Frontal cortex (tissue), 4 donors: ENCODE results near the gene FAM217A. TPM values are rescaled to one million over a fixed set of nuclear protein-coding genes. Genes with fewer than 3 reads are reported as not detected.
"Not testable (repeated sequence)": the region's sequence is repeated elsewhere in the genome, so short reads cannot be mapped to it uniquely, and the experiment has no call there.

Experiments
- DNase-seq, 2 donors: peaks; one replicate each; pipeline ENCODE4 v3.0.0; 2012; ENCODE audit warnings: low spot score in 2 of 2
- FAIRE-seq: peaks from 2 replicates; lab custom pipeline; 2012; peaks lifted over from hg19 to GRCh38; lab: Jason Lieb, UNC
- total RNA-seq: library from RNA; depleted of rRNA; stranded (reverse); fragments of >200 nt; gene quantifications from one replicate; pipeline ENCODE4 v1.2.3, GENCODE V29; 2014
- donor health status: control.
- donor health status: control.
- donor health status: control.

The FAM217A gene, protein sequence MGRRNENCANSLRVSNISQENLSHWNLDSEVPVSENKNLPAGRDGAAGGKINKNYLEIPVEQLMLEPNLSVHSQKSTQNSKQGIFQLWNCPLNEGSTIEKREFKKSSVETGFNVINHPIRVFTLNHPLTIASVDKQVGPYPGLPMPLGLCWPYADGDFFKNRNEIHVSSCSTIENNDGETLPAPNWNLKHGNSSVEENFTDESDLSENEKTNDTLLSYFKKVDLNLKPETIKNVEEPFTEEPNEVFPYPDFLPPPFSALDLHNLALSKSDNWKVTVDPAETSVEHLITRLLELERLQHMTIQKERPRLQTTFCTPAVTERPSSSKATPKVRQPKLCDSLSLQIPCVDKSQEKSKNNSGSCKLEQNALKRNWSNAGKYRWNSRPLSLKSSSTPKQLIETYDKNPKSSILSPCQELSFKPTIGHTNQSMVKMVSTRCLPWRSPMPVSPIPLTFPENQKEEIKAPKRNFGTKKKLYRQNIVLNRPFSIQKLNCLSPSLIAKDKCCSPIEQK
- not detected for total RNA-seq

DNA sequence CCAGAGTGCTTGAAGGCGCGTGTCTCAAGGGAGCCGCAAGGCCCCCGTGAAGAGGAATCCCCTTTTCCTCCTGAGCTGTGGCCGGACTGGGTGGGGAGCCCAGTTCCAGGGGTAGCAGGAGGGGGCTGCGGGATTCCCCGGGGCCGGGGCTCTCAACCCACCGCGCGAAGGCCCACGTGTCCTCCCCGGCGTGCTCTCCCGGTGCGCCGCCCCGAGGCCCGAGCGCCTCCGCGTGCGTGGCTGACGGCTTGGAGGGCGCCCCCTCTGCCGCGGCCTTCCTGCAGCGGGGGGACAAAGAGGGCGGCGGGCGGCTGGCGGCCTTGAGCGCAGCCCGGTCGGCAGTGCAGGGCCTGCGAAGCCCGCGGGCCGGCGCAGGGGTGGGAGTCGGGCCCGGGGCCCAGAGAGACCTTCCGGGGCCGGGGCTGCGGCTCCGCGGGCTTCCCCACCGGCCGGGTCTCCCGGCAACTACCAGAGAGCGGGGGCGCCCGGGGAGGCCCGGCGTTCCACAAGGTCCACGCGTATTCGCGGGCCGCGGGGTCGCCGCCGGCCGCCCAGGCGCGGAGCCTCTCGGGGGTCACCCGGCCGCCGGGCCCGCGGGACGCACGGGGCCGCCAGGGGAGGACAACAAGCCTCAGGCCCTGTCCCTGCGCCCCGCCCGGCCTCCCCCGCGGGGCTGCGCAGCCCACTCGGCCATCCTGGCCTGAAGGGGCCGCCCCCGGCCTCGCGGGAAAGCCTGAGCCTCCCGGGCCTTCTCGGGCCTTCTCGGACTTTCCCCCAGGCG lies at the start of gene FAM217A:
FAM217A (minus strand) TSS at position 447 of the 781 bp plus-strand sequence. CDS start 1,723 bp downstream, outside the sequence.
- DNase-seq (no peak), FAIRE-seq (no peak)

DNA sequence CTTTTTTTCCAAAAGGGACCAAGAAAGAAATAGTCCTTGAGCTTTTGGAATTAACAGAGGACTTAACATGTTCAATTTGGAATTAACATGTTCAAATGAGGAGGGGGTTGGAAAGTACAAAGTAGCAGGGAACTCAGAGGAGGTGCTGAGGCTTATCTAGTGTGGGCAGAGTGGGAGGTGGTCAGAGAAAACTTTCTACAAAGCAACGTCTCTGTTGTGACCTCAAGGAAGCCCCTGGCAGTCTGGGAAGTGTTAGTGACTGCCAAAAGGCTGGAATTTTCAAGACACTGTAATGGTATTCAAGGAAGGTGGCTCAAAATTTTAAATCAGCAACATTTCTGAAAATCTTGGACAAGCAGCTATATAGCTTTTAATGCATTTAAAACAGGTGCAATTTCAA lies 49.1 kb upstream of the FAM217A start:
- no peak for FAIRE-seq
- no peak for DNase-seq

DNA sequence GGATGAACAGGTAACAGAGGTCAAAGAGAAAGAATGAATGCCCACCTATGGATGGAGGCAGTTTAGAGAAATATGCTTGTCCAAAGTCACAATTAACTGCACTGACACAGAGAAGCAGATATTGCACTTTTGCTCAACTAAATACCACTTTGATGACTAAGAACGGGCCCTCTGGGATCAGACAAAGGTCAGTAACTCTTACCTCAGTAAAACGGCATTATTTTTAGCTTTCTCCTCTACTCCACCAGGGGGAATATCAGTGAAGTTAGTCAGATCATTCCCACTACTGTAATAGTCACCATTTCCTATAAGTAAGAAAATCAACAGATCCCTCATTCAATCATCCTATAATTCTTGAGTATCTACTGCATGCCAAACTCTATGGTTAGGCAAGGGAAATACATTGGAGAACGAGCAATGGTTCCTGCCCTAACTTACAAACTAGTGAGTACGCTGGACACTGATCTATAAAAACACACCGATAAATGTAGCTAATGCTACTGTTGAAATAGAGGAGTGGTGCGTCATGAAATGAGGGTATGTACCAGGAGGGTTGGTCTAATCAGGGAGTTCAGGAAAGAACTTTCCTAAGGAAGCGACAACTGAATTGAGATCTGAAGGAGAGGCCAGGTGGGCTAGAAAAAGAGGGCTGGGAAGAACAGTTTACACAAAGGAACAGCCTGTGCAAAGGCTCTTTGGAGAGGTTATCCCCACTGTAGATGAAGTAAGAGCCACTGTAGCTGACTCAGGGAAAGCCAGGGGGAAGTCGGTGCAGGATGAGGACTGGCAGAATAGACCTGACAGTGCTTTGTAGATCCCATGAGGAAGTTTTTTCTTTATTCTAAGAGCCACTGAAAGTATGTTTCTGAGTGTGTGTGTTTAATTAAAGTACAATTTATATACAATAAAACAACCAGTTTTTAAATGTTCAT lies 47.3 kb upstream of the FAM217A start:
- DNase-seq (no peak), FAIRE-seq (no peak)

DNA sequence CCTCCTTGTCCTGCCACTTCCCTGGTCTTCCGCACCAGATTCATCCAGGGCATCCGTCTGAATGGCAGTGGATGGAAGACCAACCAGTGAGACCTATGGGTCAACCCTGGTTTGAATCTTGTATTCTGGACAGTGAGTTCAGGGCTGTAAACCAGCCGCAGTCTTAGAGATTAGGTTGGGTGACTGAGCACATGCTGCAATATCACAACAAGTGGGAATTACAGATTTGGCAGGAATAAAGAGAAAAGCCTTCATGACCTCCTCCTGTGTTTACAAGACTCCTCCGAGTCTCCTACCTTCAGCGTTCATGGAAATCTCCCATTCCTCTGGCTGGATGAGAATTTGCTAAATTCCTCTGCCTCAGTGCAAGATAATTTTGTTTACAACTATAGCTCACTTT lies 46.6 kb upstream of the FAM217A start:
- DNase-seq = no peak
- no peak for FAIRE-seq

DNA sequence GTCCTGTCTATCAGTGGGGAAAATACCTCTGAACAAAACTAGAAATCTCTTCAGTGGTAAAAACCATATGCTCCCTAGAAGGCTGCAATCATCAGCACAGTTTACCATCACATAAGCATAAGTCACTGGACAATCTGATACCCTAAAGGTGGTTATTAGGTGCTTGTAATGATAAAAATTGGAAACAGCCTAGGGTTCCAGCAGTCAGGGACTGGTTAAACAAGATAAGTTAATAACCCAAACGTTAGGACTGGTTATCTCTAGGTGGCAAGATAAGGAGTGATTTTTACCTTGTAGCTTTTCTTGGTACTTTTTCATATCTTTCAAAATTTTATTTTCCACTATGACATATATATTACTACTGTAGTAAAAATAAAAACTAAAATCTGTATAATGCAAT lies 45.4 kb upstream of the FAM217A start:
- DNase-seq (no peak), FAIRE-seq (no peak)

DNA sequence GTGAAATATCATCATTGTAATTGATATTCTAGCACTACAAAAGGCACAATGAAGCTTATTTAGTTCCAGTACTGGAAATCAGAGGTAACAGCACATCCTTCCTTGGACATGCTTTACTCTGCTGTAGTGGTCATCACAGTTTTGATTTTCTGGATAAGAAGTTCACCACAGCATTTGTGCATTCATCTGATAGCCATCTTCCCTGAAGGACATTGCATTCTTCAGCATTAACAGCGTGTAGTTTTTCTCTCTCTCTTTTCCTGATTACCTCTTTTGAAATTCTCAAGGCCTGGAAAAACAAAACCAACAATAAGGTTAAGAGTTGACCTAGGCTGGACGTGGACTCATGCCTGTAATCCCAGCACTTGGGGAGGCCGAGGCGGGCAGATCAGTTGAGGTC lies 36.8 kb upstream of the FAM217A start:
- FAIRE-seq (no peak), DNase-seq (no peak)

DNA sequence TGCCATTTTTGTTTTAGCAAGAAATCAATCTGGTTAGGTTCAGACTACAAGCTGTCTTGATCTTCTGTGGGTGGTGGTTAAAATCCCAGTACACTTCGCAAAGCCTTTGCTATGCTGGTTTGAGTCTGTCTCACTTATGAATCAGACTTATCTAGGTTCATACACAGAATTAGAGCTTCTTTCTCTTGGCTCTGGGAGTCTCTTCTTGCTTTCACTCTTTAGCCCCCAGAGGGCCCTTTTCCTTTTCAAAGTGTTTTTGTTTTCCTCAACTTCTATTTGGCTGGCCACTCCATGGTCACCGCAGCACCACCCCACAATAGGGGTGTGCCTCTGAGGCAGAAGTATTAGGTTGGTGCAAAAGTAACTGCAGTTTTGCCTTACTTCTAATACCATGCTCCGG lies 35.2 kb upstream of the FAM217A start:
- no peak for FAIRE-seq
- no peak for DNase-seq

DNA sequence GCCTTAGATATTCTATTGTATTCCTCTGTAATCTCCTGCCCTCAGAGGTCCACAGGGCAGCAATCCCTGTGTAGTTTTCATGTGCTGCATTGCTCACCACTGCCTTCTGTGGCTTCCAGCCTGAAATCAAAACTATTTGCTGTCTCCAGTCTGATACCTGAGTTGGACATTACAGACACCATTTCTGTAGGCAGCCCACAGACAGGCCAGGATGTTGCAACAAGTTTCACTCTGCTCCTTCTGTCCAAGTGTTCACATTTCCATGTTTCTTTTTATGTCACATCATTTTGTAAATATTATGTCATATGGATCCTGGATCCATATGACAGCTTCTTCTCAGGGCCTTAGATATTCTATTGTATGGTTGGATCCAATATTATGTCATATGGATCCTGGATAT lies 34.7 kb upstream of the FAM217A start:
- no peak for DNase-seq
- FAIRE-seq = no peak

DNA sequence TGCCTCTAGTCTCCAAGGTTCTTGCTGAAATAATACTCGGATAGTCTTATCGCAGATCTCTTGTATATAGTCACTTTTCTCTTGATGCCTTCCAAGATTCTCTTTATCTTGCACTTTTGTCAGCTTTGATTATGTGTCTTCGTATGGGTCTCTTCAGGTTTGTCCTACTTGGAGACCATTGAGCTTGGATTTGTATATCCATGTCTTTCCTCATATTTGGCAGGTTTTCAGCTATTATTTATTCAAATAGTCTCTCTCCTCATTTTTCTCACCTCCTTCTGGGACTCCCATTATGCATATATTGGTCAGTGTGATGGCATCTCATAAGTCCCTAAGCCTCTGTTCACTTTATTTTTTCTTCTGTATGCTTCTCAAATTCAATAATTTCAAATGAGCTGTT lies 33.4 kb upstream of the FAM217A start:
- DNase-seq (no peak), FAIRE-seq (no peak)

DNA sequence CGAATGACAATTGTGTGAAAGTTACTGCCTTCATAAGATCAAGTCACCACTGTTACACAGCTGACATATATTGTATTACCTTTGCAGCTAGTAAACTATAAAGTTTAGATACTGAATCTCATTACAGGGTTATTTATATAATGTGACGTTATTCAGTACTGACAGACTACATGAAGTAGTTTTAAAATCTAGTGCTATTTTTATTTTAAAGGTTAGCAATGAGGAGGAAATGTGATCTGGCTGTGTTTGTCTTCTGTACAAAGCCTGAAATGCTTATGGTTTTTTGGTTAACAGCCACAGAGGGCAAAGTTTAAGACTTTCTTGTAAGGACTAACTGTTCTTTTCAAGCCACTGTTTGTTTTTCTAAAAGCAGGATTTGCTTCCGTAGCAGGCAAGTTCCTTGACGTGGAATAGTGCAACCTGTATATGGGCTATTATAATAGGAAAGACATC lies 30.5 kb upstream of the FAM217A start:
- DNase-seq, FAIRE-seq: not testable (repeated sequence)

DNA sequence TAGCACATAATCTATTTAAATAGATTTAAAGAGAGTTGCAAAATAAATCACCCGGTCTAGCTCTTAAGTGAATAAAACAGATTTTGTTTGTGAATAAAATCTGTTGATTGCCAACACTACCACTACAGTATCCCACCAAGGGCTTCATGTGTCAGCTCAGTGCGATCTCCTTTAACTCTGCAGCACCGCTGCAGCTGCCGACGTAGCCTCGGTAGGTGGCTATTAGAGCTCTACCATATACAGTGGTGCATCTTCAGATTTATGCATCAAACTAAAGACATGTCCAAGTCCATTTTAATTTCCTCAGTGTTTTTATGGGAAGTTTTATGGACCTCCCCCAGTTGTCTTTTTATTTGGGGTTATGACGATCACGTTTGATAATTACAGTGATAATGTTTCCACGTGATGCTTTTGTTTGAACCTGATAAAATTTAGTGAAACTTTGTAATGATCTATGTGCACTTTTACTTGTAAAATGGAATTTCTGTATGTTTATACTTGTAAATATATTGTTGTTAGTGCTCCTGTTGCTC lies 29.7 kb upstream of the FAM217A start:
- FAIRE-seq (no peak), DNase-seq (no peak)

DNA sequence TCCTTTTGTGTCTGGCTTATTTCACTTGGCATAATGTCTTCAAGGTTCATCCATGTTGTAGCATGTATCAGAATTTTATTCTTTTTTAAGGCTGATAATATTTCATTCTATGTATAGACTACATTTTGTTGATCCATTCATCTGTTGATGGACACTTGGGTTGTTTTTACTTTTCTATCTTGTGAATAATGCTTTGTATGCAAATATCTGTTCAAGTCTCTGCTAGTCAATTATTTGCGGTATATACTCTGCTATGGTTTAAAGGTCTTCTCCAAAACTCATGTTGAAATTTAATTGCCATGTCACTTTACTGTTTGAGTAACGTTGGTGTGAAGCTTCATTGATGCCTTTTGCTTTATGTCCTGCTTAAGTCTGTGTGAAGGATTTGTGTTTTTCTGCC lies 28.9 kb upstream of the FAM217A start:
- FAIRE-seq (no peak), DNase-seq (no peak)

DNA sequence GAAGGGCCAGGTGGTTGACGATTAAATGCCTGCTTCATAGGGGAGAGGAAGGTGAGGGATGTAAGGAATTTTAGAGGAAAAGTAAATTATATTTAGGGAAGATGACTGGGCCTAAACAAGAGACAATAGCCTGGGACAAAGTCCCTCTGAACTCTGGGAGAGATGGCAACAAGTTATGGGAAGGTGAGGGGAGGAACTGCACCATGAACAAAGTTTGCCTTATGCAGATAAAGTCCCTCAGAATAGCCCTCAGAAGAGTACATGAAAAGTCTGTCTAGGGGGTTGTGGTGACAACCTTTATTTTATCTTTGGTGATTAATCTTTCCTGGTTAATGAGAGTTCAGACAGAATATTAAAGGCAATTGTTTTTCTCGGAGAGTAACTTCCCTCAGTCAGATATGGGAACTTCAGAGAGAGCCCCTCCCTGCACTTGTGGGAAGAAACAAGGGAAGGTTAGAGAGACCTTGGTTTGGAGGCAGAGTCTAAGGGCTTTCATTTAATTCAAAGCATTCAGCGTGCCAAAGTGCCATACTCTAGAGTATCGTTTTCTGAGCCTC lies 27.1 kb upstream of the FAM217A start:
- no peak for DNase-seq
- FAIRE-seq = no peak

DNA sequence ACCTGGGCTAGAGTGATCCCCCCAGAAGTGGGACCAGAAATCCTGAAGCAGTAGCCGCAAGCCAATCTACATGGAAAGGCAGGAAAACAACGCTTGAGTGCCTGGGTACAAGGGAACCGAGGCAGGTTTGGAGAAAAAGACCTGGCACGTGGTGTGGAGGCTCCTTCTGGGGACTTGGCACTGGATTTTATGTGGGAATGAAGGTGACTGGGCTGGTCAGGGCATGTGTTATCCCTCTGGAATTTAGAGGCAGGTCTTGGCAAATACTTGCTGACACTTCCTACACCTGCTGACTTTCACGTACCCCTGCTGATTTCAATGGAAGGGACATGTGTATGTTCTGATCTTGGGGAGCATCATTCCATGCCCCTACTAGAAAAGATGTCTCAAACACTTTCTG lies 25.0 kb upstream of the FAM217A start:
- no peak for FAIRE-seq
- DNase-seq = no peak

DNA sequence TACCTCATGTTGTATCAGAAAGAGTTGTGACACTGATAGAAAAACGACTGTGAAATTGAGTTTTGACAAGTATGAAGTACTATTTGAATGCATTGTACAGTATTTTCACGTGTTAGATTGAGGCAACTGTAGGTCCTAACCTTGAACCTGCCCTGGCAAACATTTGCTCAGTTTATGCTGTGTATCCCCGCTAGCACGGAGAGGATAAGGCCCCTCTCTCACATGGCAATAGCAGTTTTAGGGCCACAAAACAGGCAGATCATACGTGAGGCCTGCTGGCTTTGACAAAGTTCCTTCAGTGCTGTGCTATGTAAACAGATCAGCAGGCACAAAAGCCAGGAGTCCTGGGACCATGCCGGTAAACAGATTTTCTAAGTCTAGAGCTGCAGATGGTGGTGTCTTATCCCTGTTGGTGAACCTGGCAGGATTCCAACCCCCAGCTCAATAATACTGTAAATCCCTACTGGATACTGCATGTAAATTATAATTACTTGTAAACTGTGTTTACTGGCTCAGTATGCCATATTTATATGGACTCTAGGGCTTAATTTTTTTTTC lies 23.8 kb upstream of the FAM217A start:
- FAIRE-seq = no peak
- no peak for DNase-seq

DNA sequence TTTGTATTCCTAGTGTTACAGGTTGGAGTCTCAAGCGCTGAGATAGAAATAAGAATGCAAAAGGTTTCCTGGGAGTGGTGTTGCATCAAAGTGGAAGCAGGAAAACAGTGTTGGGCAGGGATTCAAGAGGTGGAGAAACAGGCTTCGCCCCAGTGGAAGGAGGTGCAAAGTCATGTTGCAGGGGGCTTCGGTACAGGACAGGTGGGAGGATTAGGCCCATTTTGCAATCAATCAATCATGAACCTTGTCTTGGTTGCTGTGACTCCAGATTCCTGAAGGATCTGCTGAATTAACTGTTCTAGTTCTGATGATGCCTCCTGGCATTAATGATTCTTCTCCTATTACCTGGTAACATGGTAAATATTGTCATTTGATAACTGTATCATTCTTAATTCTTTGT lies 22.4 kb upstream of the FAM217A start:
- FAIRE-seq (no peak), DNase-seq (no peak)

DNA sequence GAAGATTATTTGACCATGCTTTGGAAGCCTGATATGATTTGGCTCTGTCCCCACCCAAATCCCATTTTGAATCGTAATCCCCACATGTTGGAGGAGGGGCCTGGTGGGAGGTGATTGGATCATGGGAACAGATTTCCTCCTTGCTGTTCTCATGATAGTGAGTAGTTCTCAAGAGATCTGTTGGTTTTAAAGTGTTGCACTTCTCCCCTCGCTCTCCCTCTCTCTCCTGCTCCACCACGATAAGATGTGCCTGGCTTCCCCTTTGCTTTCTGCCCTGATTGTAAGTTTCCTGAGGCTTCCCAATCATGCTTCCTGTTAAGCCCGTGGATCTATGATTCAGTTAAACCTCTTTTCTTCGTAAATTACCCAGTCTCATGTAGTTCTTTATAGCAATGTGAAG lies 21.7 kb upstream of the FAM217A start:
- FAIRE-seq = no peak
- no peak for DNase-seq

DNA sequence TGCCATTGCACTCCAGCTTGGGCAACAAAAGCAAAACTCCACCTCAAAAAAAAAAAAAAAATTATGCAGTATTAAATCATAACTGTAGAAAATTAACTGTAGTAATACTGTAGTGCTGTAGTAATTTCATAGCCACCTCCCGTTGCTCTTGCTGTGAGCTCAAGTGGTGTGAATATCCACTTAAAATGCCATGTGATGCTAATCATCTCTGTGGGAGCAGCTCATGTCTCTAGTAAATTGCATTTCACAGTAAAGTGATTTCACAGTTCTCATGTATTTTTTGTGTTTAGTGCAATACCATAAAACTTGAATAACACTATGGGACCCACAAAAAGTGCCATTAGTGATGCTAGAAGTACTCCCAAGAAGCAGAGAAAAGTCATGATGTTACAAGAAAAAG lies 14.4 kb upstream of the FAM217A start:
- FAIRE-seq (no peak), DNase-seq (no peak)

DNA sequence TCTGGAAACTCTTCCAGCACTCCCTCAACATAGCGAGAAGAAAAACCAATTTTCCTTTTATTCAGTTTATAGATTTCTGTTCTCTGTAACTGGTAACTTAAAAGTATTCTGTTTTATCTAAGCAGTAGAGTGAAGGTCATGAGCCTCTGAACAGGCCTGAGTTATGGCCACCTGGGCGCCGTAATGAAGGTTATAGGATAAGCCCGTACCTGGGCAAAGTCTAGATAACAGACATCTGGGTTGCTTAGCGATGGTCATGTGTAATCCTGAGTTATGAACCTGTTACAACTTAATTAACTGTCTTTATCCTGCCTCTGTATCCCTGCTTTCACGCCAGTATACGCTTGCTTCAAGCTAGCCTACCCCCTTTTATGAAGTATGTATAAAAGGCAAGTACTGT lies 13.0 kb upstream of the FAM217A start:
- DNase-seq = no peak
- FAIRE-seq = no peak
